HG02759 (cell line): Measurements from ENCODE around the gene HYPK.
"Not testable (repeated sequence)": the region's sequence is repeated elsewhere in the genome, so short reads cannot be mapped to it uniquely, and the experiment has no call there.

Source experiments
- ATAC-seq: cut with Tn5 transposase; IDR thresholded peaks from one replicate; pipeline ENCODE4 v1.9.1; 2021; ENCODE audit warnings: mild to moderate bottlenecking, moderate library complexity; ENCODE audit not compliant: unreplicated experiment

The HYPK gene

GRCh38 chr15:43832485-43832884 lies 32.1 kb downstream of the HYPK start:
- not testable (repeated sequence) for ATAC-seq

- no peak for ATAC-seq
Measured at GRCh38 chr15:43845421-43845820, 45.0 kb downstream of the HYPK start.

GRCh38 chr15:43851251-43851650 lies 50.9 kb downstream of the HYPK start:
- no peak for ATAC-seq

- no peak for ATAC-seq
Measured at GRCh38 chr15:43852607-43853006, 52.2 kb downstream of the HYPK start.
